SU-DHL-6 (cell line): ENCODE data around the gene PDE7B.

ENCODE experiments used
- CTCF ChIP-seq: fragments of 200-600 bp; sonication (generic); IDR thresholded peaks from one replicate; pipeline ENCODE4 v1.5.1; 2017; ENCODE audit warnings: antibody characterized with exemption, mild to moderate bottlenecking, low read length, moderate library complexity; ENCODE audit not compliant: insufficient read depth, poor library complexity, severe bottlenecking
- EZH2phosphoT487 ChIP-seq: fragments of 200-600 bp; sonication (generic), shearing (Covaris generic); conservative IDR thresholded peaks from 2 replicates; pipeline ENCODE4 v1.6.1; 2018; ENCODE audit warnings: mild to moderate bottlenecking, antibody characterized with exemption, low read length, moderate library complexity, mixed read lengths

- TF ChIP-seq CTCF (no peak), EZH2phosphoT487 (no peak)
These were observed 377.3 kb downstream of the PDE7B start for GRCh38 chr6:136228814-136229213.
